SK-N-SH treated with all-trans-retinoic acid at 6 μM for 48 hours (cell line): ENCODE results near the gene RUSC2.
"Not testable (repeated sequence)": the region's sequence is repeated elsewhere in the genome, so short reads cannot be mapped to it uniquely, and the experiment has no call there.

Source experiments
- ESRRG ChIP-seq: fragments of 250-450 bp; sonication (Bioruptor Pico); IDR thresholded peaks from 2 replicates; pipeline ENCODE4 v1.6.1; 2021; ENCODE audit warnings: mild to moderate bottlenecking
- RARB ChIP-seq: fragments of 250-450 bp; sonication (Bioruptor Pico); IDR thresholded peaks from 2 replicates; pipeline ENCODE4 v1.8.0; 2021; ENCODE audit warnings: mild to moderate bottlenecking, moderate library complexity
- SNAI2 ChIP-seq: fragments of 250-450 bp; sonication (Bioruptor Pico); IDR thresholded peaks from 2 replicates; pipeline ENCODE4 v1.5.0; 2020; ENCODE audit warnings: mild to moderate bottlenecking, moderate library complexity
- TCF4 ChIP-seq: fragments of 250-450 bp; sonication (Bioruptor Pico); IDR thresholded peaks from 2 replicates; pipeline ENCODE4 v1.8.0; 2021; ENCODE audit warnings: mild to moderate bottlenecking, moderate library complexity, borderline replicate concordance
- TOX ChIP-seq: fragments of 250-450 bp; sonication (Bioruptor Pico); IDR thresholded peaks from 2 replicates; pipeline ENCODE4 v1.8.0; 2021; ENCODE audit warnings: mild to moderate bottlenecking, moderate library complexity, borderline replicate concordance
- ZFP3 ChIP-seq: fragments of 250-450 bp; sonication (Bioruptor Pico); IDR thresholded peaks from 2 replicates; pipeline ENCODE4 v1.5.0; 2020; ENCODE audit warnings: mild to moderate bottlenecking, moderate library complexity
- ZNF565 ChIP-seq: fragments of 450-650 bp; formaldehyde crosslinking; conservative IDR thresholded peaks from 2 replicates; pipeline ENCODE4 v1.5.0; 2020; ENCODE audit warnings: low read depth, mild to moderate bottlenecking, moderate library complexity
- TF ChIP-seq, protein P1 (sequence below): fragments of 250-450 bp; sonication (Bioruptor Pico); IDR thresholded peaks from 2 replicates; pipeline ENCODE4 v1.8.0; 2020; ENCODE audit warnings: mild to moderate bottlenecking, moderate library complexity, borderline replicate concordance
- TF ChIP-seq, protein P2 (sequence below): fragments of 250-450 bp; sonication (Bioruptor Pico); IDR thresholded peaks from 2 replicates; pipeline ENCODE4 v1.5.0; 2020; ENCODE audit warnings: mild to moderate bottlenecking, moderate library complexity

DNA sequence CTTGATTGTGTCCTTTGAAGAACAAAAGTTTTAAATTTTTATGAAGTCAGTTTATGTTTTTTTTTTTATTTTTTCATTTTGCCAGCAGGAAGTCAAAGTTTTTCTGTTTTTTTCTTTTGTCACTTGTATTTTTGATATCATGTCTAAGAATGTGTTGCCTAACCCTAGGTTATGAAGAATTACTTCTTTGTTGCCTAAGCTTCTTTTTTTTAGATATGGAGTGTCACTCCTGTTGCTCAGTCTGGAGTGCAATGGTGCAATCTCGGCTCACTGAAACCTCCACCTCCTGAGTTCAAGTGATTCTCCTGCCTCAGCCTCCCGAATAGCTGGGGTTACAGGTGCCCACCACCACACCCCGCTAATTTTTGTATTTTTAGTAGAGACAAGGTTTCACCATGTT, 45.0 kb downstream of the RUSC2 start:
- TF ChIP-seq, protein P1, sequence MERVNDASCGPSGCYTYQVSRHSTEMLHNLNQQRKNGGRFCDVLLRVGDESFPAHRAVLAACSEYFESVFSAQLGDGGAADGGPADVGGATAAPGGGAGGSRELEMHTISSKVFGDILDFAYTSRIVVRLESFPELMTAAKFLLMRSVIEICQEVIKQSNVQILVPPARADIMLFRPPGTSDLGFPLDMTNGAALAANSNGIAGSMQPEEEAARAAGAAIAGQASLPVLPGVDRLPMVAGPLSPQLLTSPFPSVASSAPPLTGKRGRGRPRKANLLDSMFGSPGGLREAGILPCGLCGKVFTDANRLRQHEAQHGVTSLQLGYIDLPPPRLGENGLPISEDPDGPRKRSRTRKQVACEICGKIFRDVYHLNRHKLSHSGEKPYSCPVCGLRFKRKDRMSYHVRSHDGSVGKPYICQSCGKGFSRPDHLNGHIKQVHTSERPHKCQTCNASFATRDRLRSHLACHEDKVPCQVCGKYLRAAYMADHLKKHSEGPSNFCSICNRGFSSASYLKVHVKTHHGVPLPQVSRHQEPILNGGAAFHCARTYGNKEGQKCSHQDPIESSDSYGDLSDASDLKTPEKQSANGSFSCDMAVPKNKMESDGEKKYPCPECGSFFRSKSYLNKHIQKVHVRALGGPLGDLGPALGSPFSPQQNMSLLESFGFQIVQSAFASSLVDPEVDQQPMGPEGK: not testable (repeated sequence)
- TF ChIP-seq TCF4; TOX (CRISPR knock-in tag); SNAI2; RARB (CRISPR knock-in tag); ZFP3 (CRISPR knock-in tag); ZNF565 (CRISPR knock-in tag); ESRRG (CRISPR knock-in tag): not testable (repeated sequence)
- TF ChIP-seq, protein P2, sequence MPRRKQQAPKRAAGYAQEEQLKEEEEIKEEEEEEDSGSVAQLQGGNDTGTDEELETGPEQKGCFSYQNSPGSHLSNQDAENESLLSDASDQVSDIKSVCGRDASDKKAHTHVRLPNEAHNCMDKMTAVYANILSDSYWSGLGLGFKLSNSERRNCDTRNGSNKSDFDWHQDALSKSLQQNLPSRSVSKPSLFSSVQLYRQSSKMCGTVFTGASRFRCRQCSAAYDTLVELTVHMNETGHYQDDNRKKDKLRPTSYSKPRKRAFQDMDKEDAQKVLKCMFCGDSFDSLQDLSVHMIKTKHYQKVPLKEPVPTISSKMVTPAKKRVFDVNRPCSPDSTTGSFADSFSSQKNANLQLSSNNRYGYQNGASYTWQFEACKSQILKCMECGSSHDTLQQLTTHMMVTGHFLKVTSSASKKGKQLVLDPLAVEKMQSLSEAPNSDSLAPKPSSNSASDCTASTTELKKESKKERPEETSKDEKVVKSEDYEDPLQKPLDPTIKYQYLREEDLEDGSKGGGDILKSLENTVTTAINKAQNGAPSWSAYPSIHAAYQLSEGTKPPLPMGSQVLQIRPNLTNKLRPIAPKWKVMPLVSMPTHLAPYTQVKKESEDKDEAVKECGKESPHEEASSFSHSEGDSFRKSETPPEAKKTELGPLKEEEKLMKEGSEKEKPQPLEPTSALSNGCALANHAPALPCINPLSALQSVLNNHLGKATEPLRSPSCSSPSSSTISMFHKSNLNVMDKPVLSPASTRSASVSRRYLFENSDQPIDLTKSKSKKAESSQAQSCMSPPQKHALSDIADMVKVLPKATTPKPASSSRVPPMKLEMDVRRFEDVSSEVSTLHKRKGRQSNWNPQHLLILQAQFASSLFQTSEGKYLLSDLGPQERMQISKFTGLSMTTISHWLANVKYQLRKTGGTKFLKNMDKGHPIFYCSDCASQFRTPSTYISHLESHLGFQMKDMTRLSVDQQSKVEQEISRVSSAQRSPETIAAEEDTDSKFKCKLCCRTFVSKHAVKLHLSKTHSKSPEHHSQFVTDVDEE (CRISPR knock-in tag): not testable (repeated sequence)
